T-helper 17 cell (primary cell): Measurements from ENCODE around the gene KAT5. TPM values are rescaled to one million over a fixed set of nuclear protein-coding genes. Genes with fewer than 3 reads are reported as not detected.
"Not testable (repeated sequence)": the region's sequence is repeated elsewhere in the genome, so short reads cannot be mapped to it uniquely, and the experiment has no call there.

ENCODE experiments used
- ATAC-seq: fragments of 150-1000 bp; cut with Tn5 transposase; 2 replicates; pipeline ENCODE4 v1.10.0; 2021; ENCODE audit warnings: mild to moderate bottlenecking, moderate library complexity
- DNase-seq, 3 donors: peaks; one replicate each; pipeline versions ENCODE4 v3.0.0 to v3.0.0-alpha.2; 2020 to 2021
- H3K9me3 ChIP-seq: one replicate; pipeline ENCODE4 v1.7.0; 2013; ENCODE audit warnings: low read length, mild to moderate bottlenecking; ENCODE audit not compliant: control insufficient read depth, poor library complexity, severe bottlenecking
- H3K27ac Mint-ChIP-seq: one replicate; pipeline ENCODE4 v1.8.0; 2022; ENCODE audit warnings: mild to moderate bottlenecking, moderate library complexity, mixed read lengths
- H3K27me3 Mint-ChIP-seq: one replicate; pipeline ENCODE4 v1.8.0; 2022; ENCODE audit warnings: mixed read lengths
- H3K36me3 Mint-ChIP-seq: one replicate; pipeline ENCODE4 v1.8.0; 2022; ENCODE audit warnings: low read depth, mixed read lengths
- H3K4me1 Mint-ChIP-seq: one replicate; pipeline ENCODE4 v1.8.0; 2022; ENCODE audit warnings: mild to moderate bottlenecking, mixed read lengths
- H3K4me3 Mint-ChIP-seq: one replicate; pipeline ENCODE4 v1.8.0; 2022; ENCODE audit warnings: mild to moderate bottlenecking, moderate library complexity, mixed read lengths
- total RNA-seq, 4 donors: library from RNA in 2 of 4; stranded (reverse) in 2 of 4; gene quantifications; one replicate each; pipeline ENCODE4 v1.2.3 and lab custom pipeline; 2022 to 2026

Gene KAT5
- total RNA-seq, 2 donors from 2014 or later, result 120 to 123 TPM

GRCh38 chr11:65736810-65737209 lies 24.8 kb downstream of the KAT5 start:
- no peak overlapping the region for H3K27ac Mint-ChIP-seq
- H3K36me3 Mint-ChIP-seq, result peaks cover 2% of the 10 kb centered on the region
- no peaks in the 10 kb centered on the region for H3K9me3 ChIP-seq
- ATAC-seq (no peak), DNase-seq (no peak)
- peaks cover 49% of the 10 kb centered on the region for H3K27me3 Mint-ChIP-seq
- H3K4me3 Mint-ChIP-seq, result no peak overlapping the region
- H3K4me1 Mint-ChIP-seq, result peaks cover 4% of the 10 kb centered on the region

GRCh38 chr11:65739022-65739421 lies 27.0 kb downstream of the KAT5 start:
- H3K9me3 ChIP-seq, result no peaks in the 10 kb centered on the region
- peaks cover 2% of the 10 kb centered on the region for H3K36me3 Mint-ChIP-seq
- no peak overlapping the region for H3K27ac Mint-ChIP-seq
- H3K4me3 Mint-ChIP-seq, result no peak overlapping the region
- peaks cover 4% of the 10 kb centered on the region for H3K4me1 Mint-ChIP-seq
- no peak for DNase-seq
- peaks cover 33% of the 10 kb centered on the region for H3K27me3 Mint-ChIP-seq
- ATAC-seq, result no peak

GRCh38 chr11:65741185-65741584 lies 29.1 kb downstream of the KAT5 start:
- Mint-ChIP-seq H3K27ac (no peak overlapping the region), H3K27me3 (peaks cover 32% of the 10 kb centered on the region), H3K36me3 (peaks cover 2% of the 10 kb centered on the region), H3K4me3 (no peak overlapping the region), H3K4me1 (peaks cover 4% of the 10 kb centered on the region)
- H3K9me3 ChIP-seq, result no peaks in the 10 kb centered on the region
- ATAC-seq (no peak), DNase-seq (no peak)

- peaks cover 4% of the 10 kb centered on the region for H3K4me1 Mint-ChIP-seq
- ATAC-seq (no peak), DNase-seq (no peak)
- H3K27me3 Mint-ChIP-seq, result peaks cover 29% of the 10 kb centered on the region
- H3K36me3 Mint-ChIP-seq, result peaks cover 2% of the 10 kb centered on the region
- H3K9me3 ChIP-seq, result no peaks in the 10 kb centered on the region
- H3K4me3 Mint-ChIP-seq, result no peak overlapping the region
- H3K27ac Mint-ChIP-seq, result no peak overlapping the region
These were observed 30.3 kb downstream of the KAT5 start for GRCh38 chr11:65742353-65742752.

- ATAC-seq, result no peak
- H3K36me3 Mint-ChIP-seq, result no peaks in the 10 kb centered on the region
These were observed 31.6 kb downstream of the KAT5 start for GRCh38 chr11:65743681-65744025.

GRCh38 chr11:65744026-65744698 lies 32.1 kb downstream of the KAT5 start:
- peaks cover 21% of the 10 kb centered on the region for H3K27me3 Mint-ChIP-seq
- no peak for DNase-seq
- H3K27ac Mint-ChIP-seq, result no peak overlapping the region
- ATAC-seq, result no peak
- no peaks in the 10 kb centered on the region for H3K36me3 Mint-ChIP-seq
- peaks cover 4% of the 10 kb centered on the region for H3K4me1 Mint-ChIP-seq
- H3K4me3 Mint-ChIP-seq, result no peak overlapping the region
- H3K9me3 ChIP-seq, result no peaks in the 10 kb centered on the region

More at GRCh38 chr11:65743681-65744025, 31.6 kb downstream of the KAT5 start:
- peaks cover 18% of the 10 kb centered on the region for H3K27me3 Mint-ChIP-seq
- no peak overlapping the region for H3K4me3 Mint-ChIP-seq
- no peaks in the 10 kb centered on the region for H3K9me3 ChIP-seq
- no peak for DNase-seq
- peaks cover 4% of the 10 kb centered on the region for H3K4me1 Mint-ChIP-seq
- H3K27ac Mint-ChIP-seq, result no peak overlapping the region

GRCh38 chr11:65744699-65745042 lies 32.6 kb downstream of the KAT5 start:
- H3K27ac Mint-ChIP-seq, result no peak overlapping the region
- H3K36me3 Mint-ChIP-seq, result no peaks in the 10 kb centered on the region
- H3K4me3 Mint-ChIP-seq, result no peak overlapping the region
- no peaks in the 10 kb centered on the region for H3K9me3 ChIP-seq
- peaks cover 26% of the 10 kb centered on the region for H3K27me3 Mint-ChIP-seq
- DNase-seq (no peak), ATAC-seq (no peak)
- H3K4me1 Mint-ChIP-seq, result peaks cover 4% of the 10 kb centered on the region

GRCh38 chr11:65745049-65745448 lies 33.0 kb downstream of the KAT5 start:
- Mint-ChIP-seq H3K36me3 (no peaks in the 10 kb centered on the region), H3K27ac (no peak overlapping the region), H3K27me3 (peaks cover 27% of the 10 kb centered on the region), H3K4me1 (peaks cover 4% of the 10 kb centered on the region), H3K4me3 (no peak overlapping the region)
- no peak for ATAC-seq
- no peaks in the 10 kb centered on the region for H3K9me3 ChIP-seq
- no peak for DNase-seq

GRCh38 chr11:65762169-65762568 lies 50.1 kb downstream of the KAT5 start:
- ATAC-seq, H3K27ac Mint-ChIP-seq, DNase-seq, H3K36me3 Mint-ChIP-seq, H3K4me1 Mint-ChIP-seq, H3K9me3 ChIP-seq, H3K4me3 Mint-ChIP-seq: not testable (repeated sequence)
- peaks cover 20% of the 10 kb centered on the region for H3K27me3 Mint-ChIP-seq

- not testable (repeated sequence) for H3K4me1 Mint-ChIP-seq, H3K27ac Mint-ChIP-seq, H3K4me3 Mint-ChIP-seq, DNase-seq, ATAC-seq, H3K9me3 ChIP-seq, H3K36me3 Mint-ChIP-seq
- H3K27me3 Mint-ChIP-seq, result peaks cover 14% of the 10 kb centered on the region
These were observed 50.8 kb downstream of the KAT5 start for GRCh38 chr11:65762816-65763215.

GRCh38 chr11:65764434-65764833 lies 52.4 kb downstream of the KAT5 start:
- ATAC-seq (no peak), DNase-seq (no peak)
- no peaks in the 10 kb centered on the region for H3K4me1 Mint-ChIP-seq
- H3K27me3 Mint-ChIP-seq, result peaks cover 6% of the 10 kb centered on the region
- no peaks in the 10 kb centered on the region for H3K9me3 ChIP-seq
- no peak overlapping the region for H3K4me3 Mint-ChIP-seq
- H3K36me3 Mint-ChIP-seq, result no peaks in the 10 kb centered on the region
- H3K27ac Mint-ChIP-seq, result no peak overlapping the region

GRCh38 chr11:65766535-65766934 lies 54.5 kb downstream of the KAT5 start:
- Mint-ChIP-seq H3K27ac (no peak overlapping the region), H3K4me3 (no peak overlapping the region), H3K36me3 (peaks cover 3% of the 10 kb centered on the region), H3K27me3 (no peaks in the 10 kb centered on the region), H3K4me1 (peaks cover 10% of the 10 kb centered on the region)
- H3K9me3 ChIP-seq, result no peaks in the 10 kb centered on the region
- no peak for ATAC-seq
- DNase-seq, result no peak

GRCh38 chr11:65767406-65767805 lies 55.4 kb downstream of the KAT5 start:
- H3K4me3 Mint-ChIP-seq, result no peak overlapping the region
- ATAC-seq (no peak), DNase-seq (no peak)
- H3K27ac Mint-ChIP-seq, result no peak overlapping the region
- H3K27me3 Mint-ChIP-seq, result no peaks in the 10 kb centered on the region
- no peaks in the 10 kb centered on the region for H3K9me3 ChIP-seq
- H3K4me1 Mint-ChIP-seq, result peaks cover 10% of the 10 kb centered on the region
- H3K36me3 Mint-ChIP-seq, result peaks cover 3% of the 10 kb centered on the region

- not testable (repeated sequence) for H3K9me3 ChIP-seq, H3K4me3 Mint-ChIP-seq, DNase-seq, H3K27ac Mint-ChIP-seq, ATAC-seq, H3K36me3 Mint-ChIP-seq, H3K27me3 Mint-ChIP-seq
- H3K4me1 Mint-ChIP-seq, result peaks cover 10% of the 10 kb centered on the region
These were observed 55.8 kb downstream of the KAT5 start for GRCh38 chr11:65767806-65768205.
